ENCODE data around the gene ZNF169.
"Not testable (repeated sequence)": the region's sequence is repeated elsewhere in the genome, so short reads cannot be mapped to it uniquely, and the experiment has no call there.

- not testable (repeated sequence) for TF ChIP-seq CTCF (IDR thresholded peaks at IDR 0.05; ENCODE audit: extremely low read depth in 1 of 2, insufficient read depth in 1 of 2, low read depth in 1 of 2, low read length in 2 of 2); POLR2A (IDR thresholded peaks at IDR 0.05; ENCODE audit: low read depth, low read length); GATA2 (IDR thresholded peaks at IDR 0.05; ENCODE audit: insufficient read depth, insufficient read length, low read depth, low read length); FOS (IDR thresholded peaks at IDR 0.05; ENCODE audit: borderline replicate concordance, insufficient read depth, low read length); JUN (IDR thresholded peaks at IDR 0.05; ENCODE audit: borderline replicate concordance, insufficient read depth, insufficient read length, low read depth); POLR2AphosphoS5 (IDR thresholded peaks at IDR 0.05; ENCODE audit: insufficient read depth, low read depth, low read length); MYC (IDR thresholded peaks at IDR 0.05; ENCODE audit: low read depth, low read length); EZH2 (IDR thresholded peaks at IDR 0.05; ENCODE audit: borderline replicate concordance, low read depth, low read length, severe bottlenecking)
Observed at GRCh38 chr9:94325583-94325982, 66.5 kb downstream of the ZNF169 start.

All from endothelial cell of umbilical vein (primary cell).